NK-92 (cell line): ENCODE results near the gene POM121.
"Not testable (repeated sequence)": the region's sequence is repeated elsewhere in the genome, so short reads cannot be mapped to it uniquely, and the experiment has no call there.

Experiments
- DNase-seq: peaks from one replicate; lab custom pipeline; 2025; ENCODE audit not compliant: unreplicated experiment; lab: John Stamatoyannopoulos, UW

POM121 gene

DNA sequence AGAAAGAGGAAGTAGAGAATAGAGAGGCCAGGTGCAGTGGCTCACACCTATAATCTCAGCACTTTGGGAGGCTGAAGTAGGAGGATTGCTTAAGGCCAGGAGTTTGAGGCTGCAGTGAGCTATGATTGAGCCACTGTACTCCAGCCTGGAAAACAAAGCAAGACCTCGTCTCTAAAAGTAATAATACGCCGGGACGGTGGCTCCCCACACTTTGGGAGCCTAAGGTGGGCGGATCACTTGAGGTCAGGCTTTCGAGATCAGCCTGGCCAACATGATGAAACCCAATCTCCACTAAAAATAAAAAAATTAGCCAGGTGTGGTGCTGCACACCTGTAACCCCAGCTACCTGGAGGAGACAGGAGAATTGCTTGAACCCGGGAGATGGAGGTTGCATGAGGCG is 70.6 kb downstream of the POM121 start:
- not testable (repeated sequence) for DNase-seq

DNA sequence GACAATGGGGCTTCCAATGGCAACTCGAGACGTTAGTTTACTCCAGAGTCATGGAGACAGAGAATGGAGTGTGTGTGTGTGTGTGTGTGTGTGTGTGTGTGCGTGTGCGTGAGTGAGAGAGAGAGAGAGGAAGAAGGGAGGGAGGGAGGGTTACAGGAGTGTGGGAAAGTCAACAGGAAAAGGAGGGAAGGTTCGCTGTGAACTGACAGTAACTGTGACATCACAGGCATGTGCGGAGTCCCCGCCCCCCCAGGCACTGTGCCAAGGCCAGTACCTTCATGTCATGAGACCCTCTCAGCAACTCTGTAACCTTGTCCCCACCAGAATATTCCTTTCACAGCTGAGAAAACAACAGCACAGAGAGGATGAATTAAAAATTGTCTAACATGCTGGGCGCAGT is 72.6 kb downstream of the POM121 start:
- not testable (repeated sequence) for DNase-seq

DNA sequence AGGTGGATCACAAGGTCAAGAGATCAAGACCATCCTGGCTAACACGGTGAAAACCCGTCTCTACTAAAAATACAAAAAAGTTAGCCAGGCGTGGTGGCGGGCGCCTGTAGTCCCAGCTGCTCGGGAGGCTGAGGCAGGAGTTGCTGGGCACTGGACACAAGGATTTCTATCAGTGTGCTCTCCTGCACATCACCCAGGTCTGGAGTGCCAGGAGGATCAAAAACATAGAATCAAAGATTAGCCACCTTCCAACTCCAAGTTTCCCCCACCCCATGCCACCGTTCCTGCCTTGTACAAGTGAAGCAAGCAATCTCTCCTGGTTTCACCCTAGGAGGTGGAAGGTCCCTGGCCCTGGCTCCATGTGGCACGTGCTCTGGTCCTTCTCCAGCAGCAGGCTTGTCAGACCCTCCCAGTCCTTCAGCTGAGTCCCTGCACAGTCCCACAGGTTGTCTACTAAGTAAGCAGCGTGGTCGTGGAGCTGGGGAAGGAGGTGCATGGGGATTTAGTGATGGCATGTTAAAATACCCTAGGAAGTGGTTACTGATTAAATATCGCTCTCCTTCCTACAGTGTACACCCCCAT is 73.1 kb downstream of the POM121 start:
- DNase-seq = not testable (repeated sequence)
